K562 (cell line): ENCODE data around the gene DPH6. TPM values are rescaled to one million over a fixed set of nuclear protein-coding genes. Genes with fewer than 3 reads are reported as not detected.

Source experiments
- ATAC-seq: fragments of 200-7000 bp; cut with Tn5 transposase; 3 replicates; pipeline ENCODE4 v1.9.1; 2020; ENCODE audit warnings: moderate library complexity
- BruUV-seq: library from RNA; stranded (reverse); fragments of 400-500 nt; replicated peaks from 2 replicates; lab custom pipeline; 2021; lab: Mats Ljungman, UMichigan
- CTCF ChIA-PET: fragments of 300-600 bp; formaldehyde crosslinking; extraction: SDS; loops from one replicate; lab custom pipeline; 2021; ENCODE audit warnings: low intra/inter-chr PET ratio; lab: Yijun Ruan, JAX
- POLR2A ChIA-PET: fragments of 300-600, 350-650 bp; sonication (Branson Sonifier 250); formaldehyde crosslinking; extraction: SDS; loops from one replicate; lab custom pipeline; 2021; ENCODE audit warnings: antibody characterized with exemption, inconsistent platforms; lab: Yijun Ruan, JAX
- DNase-seq, 4 experiments: peaks; one replicate each; pipeline versions ENCODE4 v3.0.0 to v3.0.0-alpha.2; 2011 to 2018; ENCODE audit warnings: low spot score in 3 of 4, mixed read lengths in 3 of 4; ENCODE audit errors: extremely low read depth in 1 of 4
- FAIRE-seq: peaks from 2 replicates; lab custom pipeline; 2011; peaks lifted over from hg19 to GRCh38; lab: Jason Lieb, UNC
- H2AFZ ChIP-seq: 2 replicates; pipeline ENCODE4 v1.6.0; 2011; ENCODE audit warnings: low read depth, low read length, control low read depth, inconsistent platforms
- H3K27ac ChIP-seq: fragments of 200-600 bp; 3 replicates; pipeline ENCODE4 v1.8.0; 2011; ENCODE audit warnings: low read depth, mild to moderate bottlenecking, control low read depth, inconsistent platforms, low read length, moderate library complexity, mixed read lengths; ENCODE audit errors: extremely low read depth
- H3K27me3 ChIP-seq, 2 experiments: fragments of 300-600 bp in 1 of 2; 2 replicates in 1 of 2; 3 replicates in 1 of 2; pipeline versions ENCODE4 v1.6.0 to v1.8.0; 2011; ENCODE audit warnings: inconsistent platforms in 2 of 2, low read length in 2 of 2, mild to moderate bottlenecking in 1 of 2, mixed read lengths in 1 of 2, moderate library complexity in 1 of 2; ENCODE audit not compliant: control insufficient read depth in 2 of 2, insufficient read depth in 2 of 2
- H3K36me3 ChIP-seq: fragments of 300-600 bp; 3 replicates; pipeline ENCODE4 v1.8.0; 2011; ENCODE audit warnings: mild to moderate bottlenecking, low read length, inconsistent platforms; ENCODE audit not compliant: control insufficient read depth, insufficient read depth
- H3K4me1 ChIP-seq, 2 experiments: fragments of 200-600 bp in 1 of 2; replicated peaks in 1 of 2; 2 replicates in 1 of 2; 3 replicates in 1 of 2; pipeline versions ENCODE4 v1.5.1 to v1.8.0; 2011; ENCODE audit warnings: inconsistent platforms in 2 of 2, low read length in 2 of 2, mild to moderate bottlenecking in 1 of 2, mixed read lengths in 1 of 2, moderate library complexity in 1 of 2; ENCODE audit not compliant: control insufficient read depth in 2 of 2, insufficient read depth in 2 of 2
- H3K4me2 ChIP-seq: 2 replicates; pipeline ENCODE4 v1.6.1; 2011; ENCODE audit warnings: low read length, control low read depth, inconsistent platforms, mixed read lengths; ENCODE audit not compliant: insufficient read depth
- H3K4me3 ChIP-seq: fragments of 200-600 bp; sonication (generic), shearing (Covaris generic); 2 replicates; pipeline ENCODE4 v1.5.1; 2016; ENCODE audit warnings: control low read depth, inconsistent platforms
- H3K79me2 ChIP-seq: fragments of 200-600 bp; 3 replicates; pipeline ENCODE4 v1.8.0; 2011; ENCODE audit warnings: low read length, inconsistent platforms; ENCODE audit not compliant: control insufficient read depth, insufficient read depth
- H3K9ac ChIP-seq, 2 experiments: 2 replicates each; pipeline versions ENCODE4 v1.6.0 to v1.6.1; 2011; ENCODE audit warnings: low read depth in 2 of 2, low read length in 2 of 2, control low read depth in 1 of 2, inconsistent platforms in 1 of 2, mild to moderate bottlenecking in 1 of 2, mixed read lengths in 1 of 2; ENCODE audit not compliant: insufficient read depth in 1 of 2
- H3K9me1 ChIP-seq: one replicate; pipeline ENCODE4 v1.6.0; 2011; ENCODE audit warnings: inconsistent platforms, mild to moderate bottlenecking, low read length, moderate library complexity; ENCODE audit not compliant: control insufficient read depth, insufficient read depth
- H3K9me3 ChIP-seq: replicated peaks from 2 replicates; pipeline ENCODE4 v1.5.1; 2011; ENCODE audit warnings: low read depth, low read length, inconsistent platforms; ENCODE audit not compliant: control insufficient read depth, insufficient read depth
- H4K20me1 ChIP-seq: replicated peaks from 2 replicates; pipeline ENCODE4 v1.6.1; 2011; ENCODE audit warnings: low read length, inconsistent platforms, mixed read lengths; ENCODE audit not compliant: control insufficient read depth, insufficient read depth
- GATAD2A ChIP-seq: fragments of 450-650 bp; IDR thresholded peaks from 2 replicates; pipeline ENCODE4 v1.6.1; 2017
- HDAC1 ChIP-seq, 2 experiments: fragments of 450-650 bp; IDR thresholded peaks; 2 replicates each; pipeline ENCODE4 v1.6.1; 2016 to 2017; ENCODE audit warnings: inconsistent platforms in 1 of 2, mild to moderate bottlenecking in 1 of 2, moderate library complexity in 1 of 2
- IFI16 ChIP-seq: fragments of 250-450 bp; sonication (Bioruptor Pico); IDR thresholded peaks from 2 replicates; pipeline ENCODE4 v2.1.2; 2022; ENCODE audit warnings: mild to moderate bottlenecking, inconsistent platforms
- MAFG ChIP-seq: fragments of 450-650 bp; conservative IDR thresholded peaks from 2 replicates; pipeline ENCODE4 v1.6.1; 2016; ENCODE audit warnings: missing genetic modification characterization, missing compliant biosample characterization
- MYBL2 ChIP-seq, 2 experiments: fragments of 450-650 bp in 1 of 2; sonication (generic) in 1 of 2; formaldehyde crosslinking in 1 of 2; IDR thresholded peaks; 2 replicates each; pipeline versions ENCODE4 v1.6.1 to v1.8.1; 2017 to 2022; ENCODE audit warnings: borderline replicate concordance in 1 of 2, inconsistent platforms in 1 of 2, low read depth in 1 of 2, mild to moderate bottlenecking in 1 of 2, missing genetic modification reagents in 1 of 2, moderate library complexity in 1 of 2
- NCOA4 ChIP-seq: fragments of 450-650 bp; IDR thresholded peaks from 2 replicates; pipeline ENCODE4 v1.6.1; 2018; ENCODE audit warnings: mild to moderate bottlenecking; ENCODE audit not compliant: partially characterized antibody
- SAFB ChIP-seq: fragments of 200-400 bp; formaldehyde crosslinking; IDR thresholded peaks from 2 replicates; pipeline ENCODE4 v1.6.1; 2017; ENCODE audit warnings: low read depth, low read length, borderline replicate concordance
- SNIP1 ChIP-seq: fragments of 450-650 bp; IDR thresholded peaks from 2 replicates; pipeline ENCODE4 v1.7.1; 2017; ENCODE audit warnings: low read depth, mild to moderate bottlenecking
- SUPT5H ChIP-seq: fragments of 450-650 bp; IDR thresholded peaks from 2 replicates; pipeline ENCODE4 v1.6.1; 2016
- ZKSCAN8 ChIP-seq: fragments of 200-800 bp; sonication (Bioruptor generic); IDR thresholded peaks from 2 replicates; pipeline ENCODE4 v1.6.1; 2016; ENCODE audit warnings: missing genetic modification characterization, missing compliant biosample characterization
- ZNF140 ChIP-seq: fragments of 250-450 bp; sonication (Bioruptor Pico); IDR thresholded peaks from 2 replicates; pipeline ENCODE4 v1.8.0; 2021; ENCODE audit warnings: moderate library complexity, mild to moderate bottlenecking, inconsistent platforms
- WGBS: fragments of 100-300 bp; shearing (Covaris generic); methylation state at CpG from one replicate; pipeline ENCODE4 v1.1.6; 2016; ENCODE audit warnings: low coverage, mixed read lengths; ENCODE audit not compliant: insufficient coverage; ENCODE audit errors: missing lambda C conversion rate; 5-methylcytosine and 5-hydroxymethylcytosine counted together
- in situ Hi-C: fragments of 300-500 bp; cut with MboI; formaldehyde crosslinking; loops from 4 replicates; pipeline ENCODE4 v1.15.0; 2018; ENCODE audit warnings: inconsistent platforms, mixed read lengths
- intact Hi-C: fragments of 100-400 bp; cut with micrococcal nuclease; formaldehyde crosslinking; loops from 2 replicates; pipeline ENCODE4 v1.14.2; 2022
- polyA plus RNA-seq, 8 experiments: library from polyadenylated mRNA; depleted of rRNA in 4 of 8; stranded (reverse) in 5 of 8; unstranded in 3 of 8; fragments of >200 nt; fragmentation: Nextera tagmentation in 2 of 8; fragmentation: Illumina TruSeq in 1 of 8; extraction: Ambion mirVana in 2 of 8; extraction: Trizol in 1 of 8; gene quantifications; 2 replicates each; pipeline versions ENCODE4 v1.2.1 to v1.2.3, GENCODE V29; 2011 to 2014; ENCODE audit warnings: inconsistent platforms in 1 of 8, missing spikeins in 1 of 8
- total RNA-seq, 7 experiments: library from RNA; depleted of rRNA in 6 of 7; stranded (reverse); fragments of >200 nt in 6 of 7; fragmentation: Illumina TruSeq in 2 of 7; extraction: Trizol in 2 of 7; gene quantifications; 2 replicates each; pipeline versions ENCODE4 v1.2.1 to v1.2.3, GENCODE V29; 2011 to 2021; ENCODE audit warnings: low replicate concordance in 1 of 7
- TF ChIP-seq, protein P1 (sequence below): sonication (generic); formaldehyde crosslinking; IDR thresholded peaks from 2 replicates; pipeline ENCODE4 v1.8.1; 2023; ENCODE audit warnings: mild to moderate bottlenecking, missing genetic modification reagents
- TF ChIP-seq, protein P2 (sequence below): fragments of 250-450 bp; sonication (Bioruptor Pico); IDR thresholded peaks from 2 replicates; pipeline ENCODE4 v1.8.0; 2022; ENCODE audit warnings: moderate library complexity, mild to moderate bottlenecking, inconsistent platforms
- TF ChIP-seq, protein P3 (sequence below): conservative IDR thresholded peaks from 2 replicates; pipeline ENCODE4 v1.6.1; 2011; ENCODE audit warnings: low read depth, mild to moderate bottlenecking, low read length; ENCODE audit not compliant: control insufficient read depth

The DPH6 gene
- total and polyA plus RNA-seq, 9 of the 15 experiments (the other 6 are each of a cell fraction or from before 2014, with no cell fraction given): 10.1 to 69.1 (median 18.8) TPM

DNA sequence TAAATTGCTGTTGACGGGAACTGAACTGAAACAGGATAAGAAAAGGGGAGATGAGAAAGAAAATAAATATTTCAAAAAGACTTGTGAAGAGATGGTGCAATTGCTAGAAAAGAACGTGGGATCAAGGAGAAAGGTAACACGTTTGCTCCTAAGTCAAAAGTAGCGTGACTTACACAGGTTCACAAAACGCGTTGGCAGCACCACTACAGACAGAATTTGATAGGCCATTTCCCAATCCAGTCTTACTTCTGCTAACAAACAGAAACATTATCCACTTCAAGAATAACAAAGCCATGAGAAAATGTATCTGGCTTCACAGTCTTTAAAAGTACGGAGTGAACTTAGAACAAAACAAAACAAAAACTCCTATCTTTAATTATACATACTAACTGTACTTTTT lies 75.5 kb downstream of the DPH6 start:
- no peaks in the 10 kb centered on the region for H3K27me3 ChIP-seq
- intact Hi-C loops: no loop called here
- WGBS: 62% methylated on average over 7 of the region's 7 CpGs
- no peaks in the 10 kb centered on the region for H3K36me3 ChIP-seq
- H3K9me3 ChIP-seq: no peaks in the 10 kb centered on the region
- in situ Hi-C loops: no loop called here
- ATAC-seq (no peak), FAIRE-seq (no peak), DNase-seq (no peak)
- no peaks in the 10 kb centered on the region for H3K79me2 ChIP-seq
- H3K9me1 ChIP-seq: no peaks in the 10 kb centered on the region
- ChIA-PET CTCF (no interaction called here), POLR2A (no interaction called here)
- no peak overlapping the region for H3K4me3 ChIP-seq
- no peaks in the 10 kb centered on the region for H3K4me1 ChIP-seq
- no peak overlapping the region for H2AFZ ChIP-seq
- no peak overlapping the region for H3K4me2 ChIP-seq
- no TSS peak for BruUV-seq
- H3K9ac ChIP-seq: no peak overlapping the region
- no peaks in the 10 kb centered on the region for H4K20me1 ChIP-seq
- no peak for TF ChIP-seq ZKSCAN8 (CRISPR knock-in tag)
- TF ChIP-seq SNIP1: no peak
- TF ChIP-seq SUPT5H: no peak
- TF ChIP-seq, protein P1, sequence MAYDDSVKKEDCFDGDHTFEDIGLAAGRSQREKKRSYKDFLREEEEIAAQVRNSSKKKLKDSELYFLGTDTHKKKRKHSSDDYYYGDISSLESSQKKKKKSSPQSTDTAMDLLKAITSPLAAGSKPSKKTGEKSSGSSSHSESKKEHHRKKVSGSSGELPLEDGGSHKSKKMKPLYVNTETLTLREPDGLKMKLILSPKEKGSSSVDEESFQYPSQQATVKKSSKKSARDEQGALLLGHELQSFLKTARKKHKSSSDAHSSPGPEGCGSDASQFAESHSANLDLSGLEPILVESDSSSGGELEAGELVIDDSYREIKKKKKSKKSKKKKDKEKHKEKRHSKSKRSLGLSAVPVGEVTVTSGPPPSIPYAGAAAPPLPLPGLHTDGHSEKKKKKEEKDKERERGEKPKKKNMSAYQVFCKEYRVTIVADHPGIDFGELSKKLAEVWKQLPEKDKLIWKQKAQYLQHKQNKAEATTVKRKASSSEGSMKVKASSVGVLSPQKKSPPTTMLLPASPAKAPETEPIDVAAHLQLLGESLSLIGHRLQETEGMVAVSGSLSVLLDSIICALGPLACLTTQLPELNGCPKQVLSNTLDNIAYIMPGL (CRISPR knock-in tag): no peak
- TF ChIP-seq NCOA4: no peak
- TF ChIP-seq MAFG (tag): no peak
- TF ChIP-seq, protein P2, sequence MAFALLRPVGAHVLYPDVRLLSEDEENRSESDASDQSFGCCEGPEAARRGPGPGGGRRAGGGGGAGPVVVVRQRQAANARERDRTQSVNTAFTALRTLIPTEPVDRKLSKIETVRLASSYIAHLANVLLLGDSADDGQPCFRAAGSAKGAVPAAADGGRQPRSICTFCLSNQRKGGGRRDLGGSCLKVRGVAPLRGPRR (CRISPR knock-in tag): no peak
- no peak for TF ChIP-seq ZNF140 (CRISPR knock-in tag)
- TF ChIP-seq, protein P3, sequence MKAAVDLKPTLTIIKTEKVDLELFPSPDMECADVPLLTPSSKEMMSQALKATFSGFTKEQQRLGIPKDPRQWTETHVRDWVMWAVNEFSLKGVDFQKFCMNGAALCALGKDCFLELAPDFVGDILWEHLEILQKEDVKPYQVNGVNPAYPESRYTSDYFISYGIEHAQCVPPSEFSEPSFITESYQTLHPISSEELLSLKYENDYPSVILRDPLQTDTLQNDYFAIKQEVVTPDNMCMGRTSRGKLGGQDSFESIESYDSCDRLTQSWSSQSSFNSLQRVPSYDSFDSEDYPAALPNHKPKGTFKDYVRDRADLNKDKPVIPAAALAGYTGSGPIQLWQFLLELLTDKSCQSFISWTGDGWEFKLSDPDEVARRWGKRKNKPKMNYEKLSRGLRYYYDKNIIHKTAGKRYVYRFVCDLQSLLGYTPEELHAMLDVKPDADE: no peak
- no peak for TF ChIP-seq SAFB
- no peak for TF ChIP-seq IFI16 (CRISPR knock-in tag)
- TF ChIP-seq GATAD2A: no peak
- no peak for TF ChIP-seq MYBL2 (IDR thresholded peaks at IDR 0.05; ENCODE audit: low read depth)
- no peak for TF ChIP-seq MYBL2 (CRISPR knock-in tag; IDR thresholded peaks at IDR 0.05; ENCODE audit: borderline replicate concordance)
- no peak for TF ChIP-seq HDAC1 (IDR thresholded peaks at IDR 0.05)
- no peak overlapping the region for H3K27ac ChIP-seq
